HepG2 (cell line): ENCODE measurements around the gene NDOR1. TPM values are rescaled to one million over a fixed set of nuclear protein-coding genes. Genes with fewer than 3 reads are reported as not detected.

Experiments used
- AKNA ChIP-seq: sonication (generic); formaldehyde crosslinking; IDR thresholded peaks from 2 replicates; pipeline ENCODE4 v1.4.0; 2020; ENCODE audit warnings: missing genetic modification reagents, borderline replicate concordance
- FOXK1 ChIP-seq: sonication (generic); formaldehyde crosslinking; IDR thresholded peaks from 2 replicates; pipeline ENCODE4 v1.4.0; 2020; ENCODE audit warnings: low read depth, missing genetic modification reagents, borderline replicate concordance
- HIC2 ChIP-seq: sonication (generic); formaldehyde crosslinking; IDR thresholded peaks from 2 replicates; pipeline ENCODE4 v1.9.0; 2022; ENCODE audit warnings: low read depth, missing genetic modification reagents
- PHB2 ChIP-seq: fragments of 450-650 bp; IDR thresholded peaks from 2 replicates; pipeline ENCODE4 v1.6.1; 2018; ENCODE audit not compliant: partially characterized antibody
- SP5 ChIP-seq: IDR thresholded peaks from 2 replicates; pipeline ENCODE4 v1.6.1; 2016; ENCODE audit warnings: low read depth, borderline replicate concordance
- TAF1 ChIP-seq: sonication (generic); formaldehyde crosslinking; IDR thresholded peaks from 2 replicates; pipeline ENCODE4 v1.4.0; 2020; ENCODE audit warnings: missing genetic modification reagents
- TRIM22 ChIP-seq: fragments of 450-650 bp; IDR thresholded peaks from 2 replicates; pipeline ENCODE4 v1.6.1; 2017
- ZBTB10 ChIP-seq: sonication (generic); formaldehyde crosslinking; IDR thresholded peaks from 2 replicates; pipeline ENCODE4 v1.4.0; 2020; ENCODE audit warnings: missing genetic modification reagents, borderline replicate concordance
- ZNF275 ChIP-seq: sonication (generic); formaldehyde crosslinking; IDR thresholded peaks from 2 replicates; pipeline ENCODE4 v1.8.0; 2022; ENCODE audit warnings: missing genetic modification reagents, mild to moderate bottlenecking, inconsistent platforms, borderline replicate concordance
- ZNF512B ChIP-seq: sonication (generic); formaldehyde crosslinking; IDR thresholded peaks from 2 replicates; pipeline ENCODE4 v1.5.1; 2020; ENCODE audit warnings: missing genetic modification reagents, mild to moderate bottlenecking, borderline replicate concordance
- ZNF780A ChIP-seq: sonication (generic); formaldehyde crosslinking; IDR thresholded peaks from 2 replicates; pipeline ENCODE4 v1.8.0; 2022; ENCODE audit warnings: mild to moderate bottlenecking, missing genetic modification reagents, moderate library complexity
- ZSCAN9 ChIP-seq: IDR thresholded peaks from 2 replicates; pipeline ENCODE4 v1.6.1; 2016; ENCODE audit warnings: borderline replicate concordance
- polyA plus RNA-seq, 8 experiments: library from polyadenylated mRNA; depleted of rRNA in 3 of 8; stranded (reverse) in 7 of 8; unstranded in 1 of 8; fragments of >200 nt; fragmentation: Illumina TruSeq in 4 of 8; extraction: Trizol in 4 of 8; gene quantifications; 2 replicates each; pipeline versions ENCODE4 v1.2.1 to v1.2.3, GENCODE V29; 2011 to 2016; ENCODE audit warnings: low read depth in 4 of 8, missing spikeins in 1 of 8, mixed read lengths in 1 of 8; ENCODE audit not compliant: insufficient read depth in 1 of 8
- total RNA-seq, 5 experiments: library from RNA; depleted of rRNA; stranded (reverse); fragments of >200 nt; fragmentation: Illumina TruSeq; extraction: Trizol; gene quantifications; 2 replicates each; pipeline ENCODE4 v1.2.3, GENCODE V29; 2016; ENCODE audit warnings: low read depth in 1 of 5

NDOR1 gene
- total and polyA plus RNA-seq, 2 of the 13 experiments (the other 11 are each of a cell fraction or from before 2014, with no cell fraction given) = 3.6 to 8.7 TPM

- TF ChIP-seq AKNA (CRISPR knock-in tag) (0 out of 2 replicates have a peak, but pooled peaks have one; percentile 66), TAF1 (CRISPR knock-in tag) (peak; percentile 97), TRIM22 (no peak), PHB2 (no peak), FOXK1 (CRISPR knock-in tag) (peak; percentile 76; the same call in 1 of the 2 replicates), HIC2 (CRISPR knock-in tag) (0 out of 2 replicates have a peak, but pooled peaks have one; percentile 30), ZNF512B (CRISPR knock-in tag) (no peak), SP5 (0 out of 2 replicates have a peak, but pooled peaks have one; percentile 37), ZSCAN9 (peak; percentile 90), ZNF780A (CRISPR knock-in tag) (no peak), ZBTB10 (CRISPR knock-in tag) (no peak), ZNF275 (CRISPR knock-in tag) (0 out of 2 replicates have a peak, but pooled peaks have one; percentile 17)
Observed at GRCh38 chr9:137240841-137241489, 35.5 kb downstream of the NDOR1 start, which contains the start of gene TUBB4B (continued).
